Tongue (tissue), 3 donors: ENCODE data around the gene IL2RG. TPM values are rescaled to one million over a fixed set of nuclear protein-coding genes. Genes with fewer than 3 reads are reported as not detected.
A peak's percentile ranks its signal among the peaks of the same experiment; 100 is the strongest.

ENCODE experiments used
- DNase-seq: peaks from one replicate; pipeline ENCODE4 v3.0.0-alpha.2; 2015
- small RNA-seq: library from RNA; depleted of rRNA; stranded (forward); fragments of <200 nt; gene quantifications from one replicate; pipeline ENCODE3, GENCODE V24; 2014; ENCODE audit warnings: low replicate concordance
- total RNA-seq: library from RNA; depleted of rRNA; stranded (reverse); fragments of >200 nt; gene quantifications from one replicate; pipeline ENCODE4 v1.2.3, GENCODE V29; 2014

IL2RG gene
- total RNA-seq, 1 donor from 2014 or later = 4.3 TPM

GRCh38 chrX:71068044-71068918 is 43.1 kb downstream of the IL2RG start, which contains the start of gene SNX12:
SNX12 (minus strand) TSS chrX:71068334; CDS start chrX:71068306, 28 bp downstream.
- peak; percentile 95 for DNase-seq

GRCh38 chrX:71067712-71068043 is 43.7 kb downstream of the IL2RG start:
- DNase-seq = no peak

- DNase-seq = no peak
Measured at GRCh38 chrX:71067089-71067488, 44.3 kb downstream of the IL2RG start.

- DNase-seq = no peak
Measured at GRCh38 chrX:71060127-71060526, 51.2 kb downstream of the IL2RG start.

GRCh38 chrX:71057848-71058530 is 53.4 kb downstream of the IL2RG start:
- no peak for DNase-seq

Small RNA genes within 50 kb of the gene (small RNA-seq; reads per million reads assigned to genes)
- gene CXorf65 = not detected

Other genes with a start within 250 kb of the IL2RG start
- not detected for gene TEX11, start 202.9 kb downstream of the IL2RG start, total RNA-seq
- gene SLC7A3, start 180.5 kb downstream of the IL2RG start, total RNA-seq = 0.51 TPM
- gene SNX12, start 43.2 kb downstream of the IL2RG start, total RNA-seq = 49.3 TPM
- gene FOXO4, start 15.7 kb downstream of the IL2RG start, total RNA-seq = 19.5 TPM
- gene CXorf65, start 4.8 kb downstream of the IL2RG start, total RNA-seq = not detected
- gene MED12, start 7.0 kb upstream of the IL2RG start, total RNA-seq = 33.5 TPM
- gene NLGN3, start 33.3 kb upstream of the IL2RG start, total RNA-seq = 3.7 TPM
- 0.41 TPM for gene GJB1, start 111.6 kb upstream of the IL2RG start, total RNA-seq
- 14.2 TPM for gene ZMYM3, start 142.6 kb upstream of the IL2RG start, total RNA-seq
- gene NONO, start 172.1 kb upstream of the IL2RG start, total RNA-seq = 291 TPM
- 80.2 TPM for gene ITGB1BP2, start 190.2 kb upstream of the IL2RG start, total RNA-seq